CD8-positive, alpha-beta memory T cell (primary cell): ENCODE results near the gene SYNJ1. TPM values are rescaled to one million over a fixed set of nuclear protein-coding genes. Genes with fewer than 3 reads are reported as not detected.

Experiments
- polyA plus RNA-seq: library from polyadenylated mRNA; unstranded; fragments of 300-500 nt; fragmentation: Illumina TruSeq; gene quantifications from one replicate; pipeline ENCODE4 v1.2.3, GENCODE V29; 2021
- total RNA-seq, 2 experiments: library from RNA; stranded (reverse); gene quantifications; one replicate each; pipeline ENCODE4 v1.2.3, GENCODE V29; 2021

SYNJ1 gene
- total and polyA plus RNA-seq, 3 experiments from 2014 or later, result 3.4 to 14.4 (median 11.4) TPM

Other genes with a start within 250 kb of the SYNJ1 start
- not detected for gene TCP10L, start 142.5 kb downstream of the SYNJ1 start, total RNA-seq
- 0.43 TPM for gene TCP10L, start 142.5 kb downstream of the SYNJ1 start, polyA plus RNA-seq
- 10 to 100 TPM; 49.4 to 51.9 TPM for gene CFAP298, start 115.6 kb downstream of the SYNJ1 start, total RNA-seq
- gene CFAP298, start 115.6 kb downstream of the SYNJ1 start, polyA plus RNA-seq, result 62.8 TPM
- gene PAXBP1, start 43.7 kb upstream of the SYNJ1 start, total RNA-seq, result 10 to 100 TPM; 44.5 to 47.3 TPM
- gene PAXBP1, start 43.7 kb upstream of the SYNJ1 start, polyA plus RNA-seq, result 11.6 TPM